HL-60 (cell line): Measurements from ENCODE around the gene STX10.

ENCODE experiments used
- DNase-seq, 2 experiments: peaks; one replicate each; pipeline ENCODE4 v3.0.0-alpha.2; 2010 to 2020; ENCODE audit warnings: low read depth in 1 of 2, low spot score in 1 of 2
- H3K27ac ChIP-seq: fragments of 250-450 bp; sonication (Bioruptor Pico); replicated peaks from 2 replicates; pipeline ENCODE4 v1.5.1; 2020; ENCODE audit warnings: mild to moderate bottlenecking, moderate library complexity
- H3K27me3 ChIP-seq: fragments of 250-450 bp; sonication (Bioruptor Pico); 2 replicates; pipeline ENCODE4 v1.5.1; 2021; ENCODE audit warnings: mild to moderate bottlenecking, moderate library complexity; ENCODE audit not compliant: insufficient read depth, poor library complexity, severe bottlenecking
- H3K4me3 ChIP-seq: replicated peaks from 2 replicates; pipeline ENCODE4 v1.5.1; 2011; ENCODE audit warnings: mild to moderate bottlenecking, control low read depth, low read length; ENCODE audit not compliant: insufficient read depth
- CTCF ChIP-seq: IDR thresholded peaks from one replicate; pipeline ENCODE4 v1.5.1; 2011; ENCODE audit warnings: low read length, control low read depth, inconsistent platforms; ENCODE audit not compliant: insufficient read depth
- GABPA ChIP-seq: IDR thresholded peaks from 2 replicates; pipeline ENCODE4 v1.6.1; 2012; ENCODE audit warnings: low read depth
- POLR2AphosphoS5 ChIP-seq: IDR thresholded peaks from 2 replicates; pipeline ENCODE4 v1.6.1; 2012; ENCODE audit warnings: low read depth
- REST ChIP-seq: IDR thresholded peaks from 2 replicates; pipeline ENCODE4 v1.6.1; 2012; ENCODE audit warnings: low read depth; ENCODE audit not compliant: insufficient replicate concordance
- SPI1 ChIP-seq: IDR thresholded peaks from 2 replicates; pipeline ENCODE4 v1.6.1; 2012; ENCODE audit warnings: low read depth, mild to moderate bottlenecking, borderline replicate concordance

The STX10 gene

GRCh38 chr19:13129384-13129783 is 20.8 kb downstream of the STX10 start:
- Histone ChIP-seq H3K4me3 (no peak overlapping the region), H3K27ac (no peak overlapping the region), H3K27me3 (no peaks in the 10 kb centered on the region)
- no peak for TF ChIP-seq REST
- TF ChIP-seq SPI1 = no peak
- TF ChIP-seq POLR2AphosphoS5 = no peak
- no peak for TF ChIP-seq GABPA
- no peak for TF ChIP-seq CTCF
- no peak for DNase-seq

- no peak overlapping the region for H3K27ac ChIP-seq
Measured at GRCh38 chr19:13128583-13128982, 21.6 kb downstream of the STX10 start.

More at GRCh38 chr19:13128583-13128982, 21.6 kb downstream of the STX10 start:
- TF ChIP-seq SPI1 = no peak
- no peak for TF ChIP-seq POLR2AphosphoS5
- TF ChIP-seq GABPA = no peak
- TF ChIP-seq REST = no peak
- no peak for TF ChIP-seq CTCF
- Histone ChIP-seq H3K4me3 (no peak overlapping the region), H3K27me3 (no peaks in the 10 kb centered on the region)
- no peak for DNase-seq
